Activated CD4-positive, alpha-beta T cell treated with anti-CD3 and anti-CD28 coated beads, Interleukin-2, amount 10 ng/mL, durations not matched to agents 7 days and 5 days (primary cell): ENCODE data around the gene NPFFR1. TPM values are rescaled to one million over a fixed set of nuclear protein-coding genes. Genes with fewer than 3 reads are reported as not detected.

ENCODE experiments used
- CTCF ChIA-PET: fragments of 350-600 bp; sonication (Branson Sonifier 250); formaldehyde crosslinking; loops from one replicate; lab custom pipeline; 2021; ENCODE audit warnings: antibody characterized with exemption; lab: Charles Lee
- POLR2A ChIA-PET: fragments of 350-600 bp; sonication (Branson Sonifier 250); formaldehyde crosslinking; loops from one replicate; lab custom pipeline; 2021; ENCODE audit warnings: antibody characterized with exemption; lab: Charles Lee
- DNase-seq: peaks from one replicate; pipeline ENCODE4 v3.0.0-alpha.2; 2020
- H3K27ac Mint-ChIP-seq: one replicate; pipeline ENCODE4 v1.8.0; 2021; ENCODE audit warnings: mild to moderate bottlenecking, moderate library complexity, mixed read lengths
- H3K27me3 Mint-ChIP-seq: one replicate; pipeline ENCODE4 v1.8.0; 2021; ENCODE audit warnings: mixed read lengths
- H3K36me3 Mint-ChIP-seq: one replicate; pipeline ENCODE4 v1.8.0; 2021; ENCODE audit warnings: low read depth, mixed read lengths
- H3K4me1 Mint-ChIP-seq: one replicate; pipeline ENCODE4 v1.8.0; 2021; ENCODE audit warnings: mixed read lengths
- H3K4me3 Mint-ChIP-seq: one replicate; pipeline ENCODE4 v1.8.0; 2021; ENCODE audit warnings: mild to moderate bottlenecking, moderate library complexity, mixed read lengths
- H3K9me3 Mint-ChIP-seq: one replicate; pipeline ENCODE4 v1.8.0; 2021; ENCODE audit warnings: mixed read lengths
- total RNA-seq, 2 experiments: library from RNA; stranded (reverse); gene quantifications; one replicate each; pipeline ENCODE4 v1.2.3, GENCODE V29; 2021

NPFFR1 gene
- total RNA-seq, 2 experiments from 2014 or later, result not detected

DNA sequence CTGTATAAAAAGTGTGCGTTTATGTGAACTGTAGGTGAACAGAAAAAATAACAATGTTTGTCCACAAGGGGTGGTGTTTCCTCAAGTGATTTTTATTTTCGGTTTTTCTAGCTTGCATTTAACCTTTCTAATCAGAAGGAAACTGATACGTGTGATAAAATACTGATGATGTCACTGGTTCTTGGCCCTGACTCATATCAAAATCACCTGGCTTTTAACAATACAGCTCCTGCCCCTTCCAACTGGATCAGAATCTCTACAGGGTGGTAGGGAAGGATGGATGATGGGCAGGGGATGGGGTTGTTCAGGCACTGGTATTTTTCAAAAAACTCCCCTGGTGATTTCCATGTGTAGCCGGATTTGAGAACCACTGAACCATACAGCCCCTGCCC, 10.9 kb downstream of the NPFFR1 start:
- Mint-ChIP-seq H3K27me3 (no peaks in the 10 kb centered on the region), H3K36me3 (no peaks in the 10 kb centered on the region), H3K4me1 (peaks cover 16% of the 10 kb centered on the region), H3K4me3 (no peak overlapping the region), H3K9me3 (no peaks in the 10 kb centered on the region), H3K27ac (peak overlapping the region; percentile 58)
- ChIA-PET POLR2A (no interaction called here), CTCF (interaction anchor here (0.6 to 2.3 kb wide), 14 partner anchors 9 to 170 kb away, joined by 3 to 10 read pairs (median 4); partner anchors contain the start of gene PPA1)
- DNase-seq, result peak; percentile 14

DNA sequence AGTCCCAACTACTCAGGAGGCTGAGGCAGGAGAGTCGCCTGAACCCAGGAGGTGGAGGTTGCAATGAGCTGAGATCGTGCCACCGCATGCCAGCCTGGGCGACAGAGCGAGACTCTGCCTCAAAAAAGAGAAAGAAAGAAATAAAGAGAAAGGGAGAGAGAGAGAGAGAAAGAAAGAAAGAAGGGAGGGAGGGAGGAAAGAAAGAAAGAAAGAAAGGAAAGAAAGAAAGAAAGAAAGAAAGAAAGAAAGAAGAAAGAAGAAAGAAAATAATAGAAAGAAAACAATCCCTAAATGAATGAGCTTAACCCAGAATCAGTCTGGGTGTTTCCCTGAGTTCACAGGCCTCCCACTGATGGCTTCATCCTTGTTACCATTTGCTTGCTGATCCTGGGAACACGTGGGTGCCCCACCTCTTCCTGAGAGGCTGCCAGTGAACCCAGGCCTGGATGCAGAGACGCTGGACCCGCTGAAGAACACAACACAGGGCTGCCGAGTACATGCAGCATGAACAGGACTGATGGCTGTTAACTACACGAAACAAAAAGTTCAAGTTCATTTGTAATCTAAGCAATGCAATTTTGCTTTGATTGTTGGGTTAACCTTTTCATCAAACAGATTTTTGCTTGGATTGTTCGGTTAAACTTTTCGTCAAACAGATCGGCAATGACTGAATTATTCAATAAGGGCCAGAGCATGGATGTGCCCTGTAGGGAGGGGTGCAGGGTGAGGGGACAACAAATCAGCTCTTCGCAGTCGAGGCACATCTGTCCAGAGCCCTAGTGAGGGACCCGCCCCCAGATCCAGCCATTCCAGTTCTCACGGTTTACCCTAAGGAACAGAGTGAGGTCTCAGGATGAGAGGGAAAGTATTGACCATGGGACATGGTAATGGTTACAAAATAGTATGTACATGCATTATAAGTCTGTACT, 11.5 kb downstream of the NPFFR1 start:
- H3K4me3 Mint-ChIP-seq, result no peak overlapping the region
- peak overlapping the region; percentile 52 for H3K27ac Mint-ChIP-seq
- CTCF ChIA-PET, result interaction anchor here (0.6 to 2.3 kb wide), 14 partner anchors 10 to 171 kb away, joined by 3 to 10 read pairs (median 4); partner anchors contain the start of gene PPA1
- POLR2A ChIA-PET, result no interaction called here
- no peak for DNase-seq
- H3K27me3 Mint-ChIP-seq, result no peaks in the 10 kb centered on the region
- no peaks in the 10 kb centered on the region for H3K36me3 Mint-ChIP-seq
- H3K4me1 Mint-ChIP-seq, result peaks cover 17% of the 10 kb centered on the region
- no peaks in the 10 kb centered on the region for H3K9me3 Mint-ChIP-seq

DNA sequence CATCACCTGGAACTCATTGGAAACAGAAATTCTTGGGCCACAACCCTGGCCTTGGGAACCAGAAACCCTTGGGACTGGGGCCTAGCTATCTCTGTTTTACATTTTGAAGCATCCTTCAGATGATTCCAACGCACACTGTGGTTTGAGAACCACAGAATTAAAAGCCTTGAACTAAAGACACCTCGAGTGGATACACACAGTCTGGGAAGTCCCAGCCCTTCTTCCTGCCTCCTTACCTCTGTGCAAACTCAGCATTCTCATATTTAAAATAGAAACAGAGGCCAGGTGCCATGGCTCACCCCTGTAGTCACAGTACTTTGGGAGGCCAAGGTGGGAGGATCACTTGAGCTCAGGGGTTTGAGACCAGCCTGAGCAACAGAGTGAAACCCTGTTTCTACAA, 12.9 kb downstream of the NPFFR1 start:
- Mint-ChIP-seq H3K27me3 (peaks cover 2% of the 10 kb centered on the region), H3K36me3 (no peaks in the 10 kb centered on the region), H3K4me1 (peaks cover 21% of the 10 kb centered on the region), H3K27ac (no peak overlapping the region), H3K9me3 (no peaks in the 10 kb centered on the region), H3K4me3 (no peak overlapping the region)
- CTCF ChIA-PET, result interaction anchor here (0.9 to 1.1 kb wide), 2 partner anchors 49 to 93 kb away, joined by 3 to 5 read pairs; no protein-coding TSS in a partner anchor
- DNase-seq, result no peak
- POLR2A ChIA-PET, result no interaction called here

DNA sequence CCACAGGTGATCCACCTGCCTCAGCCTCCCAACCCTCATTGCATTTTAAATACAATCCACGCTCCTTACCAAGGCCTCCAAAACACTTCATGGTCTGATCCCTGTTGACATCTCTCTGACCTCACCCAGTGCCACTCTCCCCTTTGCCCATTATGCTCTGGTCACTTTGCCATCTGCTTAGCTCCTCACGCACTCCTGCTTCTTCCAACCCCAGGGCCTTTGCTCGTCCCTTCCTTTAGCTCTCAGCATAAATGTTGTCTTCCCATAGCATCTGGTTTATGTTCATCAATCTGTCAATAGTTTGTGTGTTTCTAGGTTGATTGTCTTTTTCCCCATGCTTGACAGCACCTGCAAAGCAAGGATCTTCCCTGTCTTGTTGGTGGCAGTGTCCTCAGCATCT, 14.1 kb downstream of the NPFFR1 start:
- Mint-ChIP-seq H3K27ac (no peak overlapping the region), H3K27me3 (peaks cover 3% of the 10 kb centered on the region), H3K4me3 (no peak overlapping the region), H3K9me3 (no peaks in the 10 kb centered on the region), H3K36me3 (no peaks in the 10 kb centered on the region), H3K4me1 (peaks cover 21% of the 10 kb centered on the region)
- no peak for DNase-seq
- POLR2A ChIA-PET, result no interaction called here
- CTCF ChIA-PET, result interaction anchor here (0.6 to 0.8 kb wide), 2 partner anchors 95 to 206 kb away, joined by 3 to 4 read pairs; no protein-coding TSS in a partner anchor

GRCh38 chr10:70268376-70268775, 15.4 kb downstream of the NPFFR1 start:
- Mint-ChIP-seq H3K9me3 (no peaks in the 10 kb centered on the region), H3K27me3 (peaks cover 3% of the 10 kb centered on the region), H3K36me3 (no peaks in the 10 kb centered on the region), H3K4me1 (peaks cover 21% of the 10 kb centered on the region), H3K4me3 (no peak overlapping the region), H3K27ac (no peak overlapping the region)
- CTCF ChIA-PET, result no interaction called here
- no peak for DNase-seq
- POLR2A ChIA-PET, result no interaction called here

- ChIA-PET CTCF (interaction anchor here (0.9 to 2.6 kb wide), 3 partner anchors 11 to 45 kb away, joined by 3 to 9 read pairs (median 4); no protein-coding TSS in a partner anchor), POLR2A (no interaction called here)
- no peak overlapping the region for H3K27ac Mint-ChIP-seq
- DNase-seq, result no peak
- H3K4me3 Mint-ChIP-seq, result no peak overlapping the region
- H3K27me3 Mint-ChIP-seq, result peaks cover 3% of the 10 kb centered on the region
- no peaks in the 10 kb centered on the region for H3K9me3 Mint-ChIP-seq
- H3K36me3 Mint-ChIP-seq, result no peaks in the 10 kb centered on the region
- peaks cover 14% of the 10 kb centered on the region for H3K4me1 Mint-ChIP-seq
Measured at GRCh38 chr10:70267161-70267933, 16.5 kb downstream of the NPFFR1 start.

DNA sequence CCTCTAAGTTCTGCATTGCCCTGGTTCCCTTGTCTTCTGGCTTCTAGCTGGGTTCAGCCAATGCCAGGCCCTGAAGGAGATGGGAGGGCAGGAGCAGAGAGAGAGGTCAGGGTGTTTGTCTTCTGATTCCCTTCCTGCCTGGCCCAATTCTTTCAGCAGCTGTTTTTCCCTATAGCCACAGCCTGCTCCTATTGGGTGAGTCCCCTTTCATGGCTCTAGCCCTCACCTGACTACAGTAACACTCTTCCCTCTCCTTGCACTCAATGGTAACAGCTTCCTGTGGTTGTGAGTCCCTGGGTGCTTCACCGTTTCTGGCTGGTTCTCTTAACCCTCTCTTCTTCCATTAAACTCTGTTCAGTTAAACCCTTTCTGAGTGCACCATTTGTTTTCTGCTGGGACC, 17.1 kb downstream of the NPFFR1 start:
- no peak for DNase-seq
- CTCF ChIA-PET, result interaction anchor here (0.9 to 2.6 kb wide), 4 partner anchors 11 to 45 kb away, joined by 3 to 9 read pairs (median 4); partner anchors contain the start of gene PPA1
- no peaks in the 10 kb centered on the region for H3K36me3 Mint-ChIP-seq
- no peak overlapping the region for H3K4me3 Mint-ChIP-seq
- peaks cover 3% of the 10 kb centered on the region for H3K27me3 Mint-ChIP-seq
- H3K9me3 Mint-ChIP-seq, result peaks cover 3% of the 10 kb centered on the region
- no peak overlapping the region for H3K27ac Mint-ChIP-seq
- POLR2A ChIA-PET, result no interaction called here
- peaks cover 12% of the 10 kb centered on the region for H3K4me1 Mint-ChIP-seq

GRCh38 chr10:70266056-70266455, 17.7 kb downstream of the NPFFR1 start:
- H3K27me3 Mint-ChIP-seq, result peaks cover 3% of the 10 kb centered on the region

DNA sequence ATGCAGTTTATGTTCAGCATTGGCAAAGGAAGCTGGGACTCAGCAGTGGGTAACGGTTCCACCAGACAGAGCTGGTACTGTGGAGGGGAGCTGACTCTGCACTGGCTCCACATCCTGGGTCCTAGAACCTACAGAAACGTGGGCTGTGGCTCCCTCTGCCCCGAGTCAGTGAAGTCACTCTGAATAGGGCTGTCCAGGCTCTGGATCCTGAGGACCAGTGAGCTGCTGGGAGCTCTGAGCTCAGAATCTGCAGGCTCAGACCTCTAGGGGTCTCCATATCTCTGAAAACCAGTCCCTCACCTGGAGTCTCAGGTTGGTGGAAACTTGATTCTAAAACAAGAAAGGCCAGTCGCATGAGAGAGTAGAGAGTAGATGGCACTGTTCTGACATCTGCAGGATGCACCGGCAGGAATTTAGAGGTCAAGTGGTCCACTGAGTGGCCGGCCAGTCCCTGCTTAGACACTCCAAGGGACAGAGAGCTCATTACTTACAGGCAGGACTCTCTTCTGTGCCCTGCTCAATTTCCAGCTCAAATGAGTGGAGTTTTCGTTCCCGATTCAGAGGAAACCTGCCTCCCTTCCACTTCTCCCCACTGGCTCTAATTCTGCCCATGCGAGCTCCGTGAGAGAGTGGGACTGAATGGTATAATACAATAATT, 18.6 kb downstream of the NPFFR1 start:
- no peak overlapping the region for H3K27ac Mint-ChIP-seq
- H3K36me3 Mint-ChIP-seq, result no peaks in the 10 kb centered on the region
- DNase-seq, result no peak
- peaks cover 3% of the 10 kb centered on the region for H3K27me3 Mint-ChIP-seq
- H3K4me3 Mint-ChIP-seq, result no peak overlapping the region
- ChIA-PET CTCF (interaction anchor here (0.6 to 2.6 kb wide), 5 partner anchors 9 to 44 kb away, joined by 3 to 9 read pairs (median 7); partner anchors contain the start of gene PPA1), POLR2A (no interaction called here)
- peaks cover 5% of the 10 kb centered on the region for H3K4me1 Mint-ChIP-seq
- peaks cover 16% of the 10 kb centered on the region for H3K9me3 Mint-ChIP-seq

More at GRCh38 chr10:70266056-70266455, 17.7 kb downstream of the NPFFR1 start:
- peaks cover 8% of the 10 kb centered on the region for H3K4me1 Mint-ChIP-seq
- peaks cover 10% of the 10 kb centered on the region for H3K9me3 Mint-ChIP-seq
- H3K36me3 Mint-ChIP-seq, result no peaks in the 10 kb centered on the region
- no peak overlapping the region for H3K27ac Mint-ChIP-seq
- H3K4me3 Mint-ChIP-seq, result no peak overlapping the region
- ChIA-PET POLR2A (no interaction called here), CTCF (interaction anchor here (0.9 to 2.6 kb wide), 3 partner anchors 10 to 33 kb away, joined by 3 to 9 read pairs (median 7); partner anchors contain the start of gene PPA1)
- no peak for DNase-seq

GRCh38 chr10:70260734-70261133, 23.1 kb downstream of the NPFFR1 start:
- DNase-seq, result no peak
- Mint-ChIP-seq H3K27me3 (peaks cover 21% of the 10 kb centered on the region), H3K27ac (no peak overlapping the region), H3K36me3 (peaks cover 2% of the 10 kb centered on the region), H3K9me3 (peaks cover 16% of the 10 kb centered on the region), H3K4me1 (peaks cover 3% of the 10 kb centered on the region), H3K4me3 (no peak overlapping the region)
- ChIA-PET POLR2A (no interaction called here), CTCF (interaction anchor here (1.5 to 1.7 kb wide), 2 partner anchors 15 kb away, joined by 3 to 4 read pairs; no protein-coding TSS in a partner anchor)

DNA sequence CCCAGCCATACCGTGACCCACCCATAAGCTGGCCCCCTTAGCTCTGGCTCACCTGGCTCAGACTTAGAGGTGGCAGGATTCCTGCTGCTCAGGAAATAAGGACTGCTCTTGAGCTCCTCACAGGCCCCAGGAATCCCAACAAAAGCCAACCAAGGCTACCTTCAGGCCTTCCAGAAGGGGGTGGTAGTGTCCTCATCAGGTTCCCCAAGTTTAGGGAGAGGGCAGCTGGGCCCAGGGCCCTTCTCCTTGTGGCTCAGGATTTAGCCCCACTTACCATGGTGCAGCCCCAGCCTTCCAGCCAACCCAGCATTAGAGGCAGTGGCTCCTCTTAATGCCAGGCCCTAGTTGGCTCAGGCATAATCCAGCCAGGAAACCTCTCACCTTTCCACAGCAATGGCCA, 23.5 kb downstream of the NPFFR1 start:
- Mint-ChIP-seq H3K4me3 (no peak overlapping the region), H3K36me3 (peaks cover 2% of the 10 kb centered on the region), H3K4me1 (peaks cover 7% of the 10 kb centered on the region), H3K27ac (no peak overlapping the region), H3K9me3 (peaks cover 16% of the 10 kb centered on the region), H3K27me3 (peaks cover 24% of the 10 kb centered on the region)
- ChIA-PET POLR2A (no interaction called here), CTCF (interaction anchor here (1.5 to 1.7 kb wide), 2 partner anchors 15 kb away, joined by 3 to 4 read pairs; no protein-coding TSS in a partner anchor)
- no peak for DNase-seq

- peaks cover 34% of the 10 kb centered on the region for H3K27me3 Mint-ChIP-seq
- peaks cover 16% of the 10 kb centered on the region for H3K9me3 Mint-ChIP-seq
- peaks cover 9% of the 10 kb centered on the region for H3K4me1 Mint-ChIP-seq
- peaks cover 2% of the 10 kb centered on the region for H3K36me3 Mint-ChIP-seq
- DNase-seq, result no peak
- H3K27ac Mint-ChIP-seq, result no peak overlapping the region
- H3K4me3 Mint-ChIP-seq, result no peak overlapping the region
- ChIA-PET POLR2A (no interaction called here), CTCF (no interaction called here)
Measured at GRCh38 chr10:70258216-70258615, 25.6 kb downstream of the NPFFR1 start.
